ENCODE data around the gene MYH11.

The MYH11 gene

DNA sequence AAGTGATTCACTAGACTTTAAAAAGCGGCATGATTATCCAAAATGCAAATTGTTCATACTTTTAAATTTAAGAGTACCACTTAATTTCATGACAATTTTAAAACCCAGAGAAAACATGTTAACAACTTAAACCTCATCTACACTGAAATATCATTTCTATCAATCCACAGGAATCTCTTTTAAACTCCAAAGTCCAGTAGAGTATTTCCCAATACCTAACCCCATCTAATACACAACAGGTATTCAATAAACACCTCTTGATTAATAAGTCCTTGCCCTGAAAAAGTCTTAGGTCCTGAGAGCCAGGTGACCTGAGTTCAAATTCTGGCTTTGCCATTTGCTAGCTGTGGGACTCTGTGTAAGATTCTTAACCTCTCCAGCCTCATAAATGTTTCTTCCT lies 16.9 kb upstream of the MYH11 start:
- TF ChIP-seq, protein P1, sequence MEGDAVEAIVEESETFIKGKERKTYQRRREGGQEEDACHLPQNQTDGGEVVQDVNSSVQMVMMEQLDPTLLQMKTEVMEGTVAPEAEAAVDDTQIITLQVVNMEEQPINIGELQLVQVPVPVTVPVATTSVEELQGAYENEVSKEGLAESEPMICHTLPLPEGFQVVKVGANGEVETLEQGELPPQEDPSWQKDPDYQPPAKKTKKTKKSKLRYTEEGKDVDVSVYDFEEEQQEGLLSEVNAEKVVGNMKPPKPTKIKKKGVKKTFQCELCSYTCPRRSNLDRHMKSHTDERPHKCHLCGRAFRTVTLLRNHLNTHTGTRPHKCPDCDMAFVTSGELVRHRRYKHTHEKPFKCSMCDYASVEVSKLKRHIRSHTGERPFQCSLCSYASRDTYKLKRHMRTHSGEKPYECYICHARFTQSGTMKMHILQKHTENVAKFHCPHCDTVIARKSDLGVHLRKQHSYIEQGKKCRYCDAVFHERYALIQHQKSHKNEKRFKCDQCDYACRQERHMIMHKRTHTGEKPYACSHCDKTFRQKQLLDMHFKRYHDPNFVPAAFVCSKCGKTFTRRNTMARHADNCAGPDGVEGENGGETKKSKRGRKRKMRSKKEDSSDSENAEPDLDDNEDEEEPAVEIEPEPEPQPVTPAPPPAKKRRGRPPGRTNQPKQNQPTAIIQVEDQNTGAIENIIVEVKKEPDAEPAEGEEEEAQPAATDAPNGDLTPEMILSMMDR (conservative IDR thresholded peaks at IDR 0.05), result no peak
- H3K27ac ChIP-seq, result peak overlapping the region; percentile 46; the same call in 1 of the 2 replicates

DNA sequence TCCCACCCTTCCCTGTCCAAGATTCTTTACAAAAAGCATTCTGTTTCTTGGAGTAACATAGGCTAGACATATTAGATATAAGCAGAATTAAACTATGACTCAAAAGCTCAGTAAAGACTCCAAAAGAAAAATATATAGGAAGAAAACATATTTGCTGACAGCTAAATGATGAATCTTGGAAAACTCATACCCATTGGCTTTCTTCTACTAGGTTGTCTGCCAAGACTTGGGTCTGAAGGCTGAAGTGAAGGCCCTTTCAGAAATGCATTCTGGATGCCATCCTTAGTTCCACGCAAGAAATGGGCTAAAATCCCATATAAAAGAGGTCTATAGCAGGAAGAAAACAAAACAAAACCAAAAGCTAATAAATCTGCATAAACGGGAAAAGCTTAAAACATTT lies 16.5 kb upstream of the MYH11 start:
- H3K27ac ChIP-seq, result no peak overlapping the region
- TF ChIP-seq, protein P1 (conservative IDR thresholded peaks at IDR 0.05), result no peak

DNA sequence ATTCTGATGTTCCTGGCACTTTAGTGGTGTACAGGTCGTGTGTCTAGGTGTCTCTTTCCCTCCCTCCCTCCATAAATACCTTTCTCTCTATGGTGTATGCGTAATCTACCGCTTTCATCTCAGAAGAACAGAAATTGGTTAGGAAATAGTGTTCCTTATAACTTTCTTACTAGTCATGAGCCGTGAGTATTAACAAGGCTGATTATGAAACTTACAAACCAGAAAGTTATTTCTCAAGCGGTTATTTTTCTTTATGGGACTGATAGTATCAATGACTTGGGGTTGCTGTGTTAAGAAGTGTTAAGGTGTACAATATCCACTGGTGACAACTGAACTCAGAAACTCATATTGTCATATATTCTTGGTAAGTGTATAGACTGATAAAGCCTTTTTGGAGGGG lies 13.2 kb upstream of the MYH11 start:
- TF ChIP-seq, protein P1 (conservative IDR thresholded peaks at IDR 0.05), result no peak

DNA sequence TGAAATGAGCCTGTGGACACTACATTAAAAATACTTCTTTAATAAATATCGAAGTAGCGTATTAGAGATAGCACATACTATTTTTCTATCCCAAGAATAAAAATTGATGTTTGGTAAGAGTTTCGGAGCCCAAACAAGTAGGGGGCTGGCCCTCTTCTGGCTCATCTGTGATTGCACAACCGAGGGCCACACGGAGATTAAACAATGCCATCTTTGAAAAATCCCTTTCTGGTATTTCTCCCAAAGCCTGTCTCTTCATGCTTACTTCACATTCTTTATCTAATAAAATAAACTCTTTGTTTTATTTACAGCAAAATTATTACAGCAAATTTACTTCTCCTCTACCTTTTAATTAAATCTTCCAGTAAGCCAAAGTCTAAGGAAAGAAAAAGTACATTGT lies 9.6 kb upstream of the MYH11 start:
- TF ChIP-seq, protein P1 (conservative IDR thresholded peaks at IDR 0.05), result no peak
- H3K27ac ChIP-seq, result no peak overlapping the region

More for the DNA sequence above, 13.2 kb upstream of the MYH11 start:
- no peak overlapping the region for H3K27ac ChIP-seq

DNA sequence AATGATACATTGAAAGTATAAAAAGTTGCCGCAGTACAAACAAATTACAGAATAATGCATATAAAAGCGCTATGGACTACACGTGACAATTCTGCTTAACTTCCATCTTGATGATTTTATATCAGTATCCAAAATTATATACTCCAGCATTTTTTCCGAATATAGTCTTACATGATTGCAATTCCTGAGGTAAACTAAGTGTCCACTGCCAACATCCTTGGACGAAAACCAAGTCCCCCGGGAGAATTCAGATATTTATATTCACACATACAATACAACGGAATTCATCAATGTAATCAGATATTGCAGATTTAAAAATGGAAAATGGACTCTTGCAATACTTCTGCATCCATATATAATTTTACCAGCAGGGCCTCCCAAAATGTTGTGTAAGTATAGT lies 8.9 kb upstream of the MYH11 start:
- H3K27ac ChIP-seq, result no peak overlapping the region
- TF ChIP-seq, protein P1 (conservative IDR thresholded peaks at IDR 0.05), result no peak

DNA sequence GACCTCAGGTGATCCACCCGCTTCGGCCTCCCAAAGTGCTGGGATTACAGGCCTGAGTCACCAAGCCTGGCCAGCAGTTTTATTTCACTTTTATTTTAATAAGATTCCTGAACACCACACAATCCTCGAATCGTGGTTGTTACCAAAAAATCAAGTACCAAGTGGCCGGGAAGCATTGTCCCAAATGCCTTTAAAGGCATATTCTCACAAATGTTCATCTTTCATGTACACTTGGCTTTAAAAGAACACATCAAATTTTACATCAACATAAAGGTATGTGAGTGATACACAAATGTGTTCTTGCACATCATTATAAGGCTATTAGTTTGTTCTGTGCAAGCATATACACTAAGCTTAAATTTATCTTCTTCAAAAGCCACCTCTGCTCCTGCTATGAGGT lies 8.1 kb upstream of the MYH11 start:
- TF ChIP-seq, protein P1 (conservative IDR thresholded peaks at IDR 0.05), result no peak
- H3K27ac ChIP-seq, result no peak overlapping the region

DNA sequence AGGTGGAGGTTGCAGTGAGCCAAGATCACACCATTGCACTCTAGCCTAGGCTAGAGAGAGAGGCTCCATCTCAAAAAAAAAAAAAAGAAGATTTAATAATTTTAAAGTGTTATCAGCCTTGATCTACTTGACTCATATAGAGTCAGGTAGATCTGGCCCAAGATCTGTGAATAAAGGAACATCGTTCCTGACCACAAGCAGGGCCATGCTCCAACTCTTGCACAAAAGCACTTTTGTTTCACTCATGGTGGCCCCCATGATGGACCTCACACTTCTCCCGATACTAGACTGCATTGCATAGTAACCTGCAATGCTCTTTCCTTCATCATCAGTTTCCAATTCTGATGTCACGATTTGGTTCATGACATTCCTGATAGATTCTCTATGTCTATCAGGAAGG lies 5.2 kb upstream of the MYH11 start:
- no peak overlapping the region for H3K27ac ChIP-seq
- TF ChIP-seq, protein P1 (conservative IDR thresholded peaks at IDR 0.05), result no peak
